H1 (cell line): ENCODE results near the gene NPY4R. TPM values are rescaled to one million over a fixed set of nuclear protein-coding genes. Genes with fewer than 3 reads are reported as not detected.

Experiments used
- CTCF ChIA-PET: fragments of 300-600 bp; sonication (Branson Sonifier 250); formaldehyde crosslinking; loops from one replicate; lab custom pipeline; 2021; ENCODE audit not compliant: partially characterized antibody; lab: Charles Lee
- POLR2A ChIA-PET: fragments of 300-600 bp; sonication (Branson Sonifier 250); formaldehyde crosslinking; loops from one replicate; lab custom pipeline; 2021; ENCODE audit warnings: inconsistent platforms; ENCODE audit not compliant: partially characterized antibody; lab: Charles Lee
- DNase-seq, 2 experiments: peaks; one replicate each; pipeline versions ENCODE4 v3.0.0 to v3.0.0-alpha.2; 2010 to 2022; ENCODE audit warnings: low spot score in 2 of 2, low read depth in 1 of 2, mixed read lengths in 1 of 2
- FAIRE-seq: peaks from 2 replicates; lab custom pipeline; 2011; peaks lifted over from hg19 to GRCh38; lab: Jason Lieb, UNC
- H2AFZ ChIP-seq: 2 replicates; pipeline ENCODE4 v1.8.1; 2012; ENCODE audit warnings: low read length, inconsistent platforms
- H2AK5ac ChIP-seq: 2 replicates; pipeline ENCODE4 v1.6.1; 2013; ENCODE audit warnings: low read depth, low read length
- H2BK120ac ChIP-seq: replicated peaks from 2 replicates; pipeline ENCODE3; 2013; ENCODE audit warnings: low read depth, low read length, inconsistent platforms
- H2BK12ac ChIP-seq: 2 replicates; pipeline ENCODE4 v1.6.1; 2013; ENCODE audit warnings: low read depth, low read length
- H2BK15ac ChIP-seq: 2 replicates; pipeline ENCODE4 v1.6.1; 2013; ENCODE audit warnings: low read length
- H2BK20ac ChIP-seq: 2 replicates; pipeline ENCODE4 v1.6.1; 2013; ENCODE audit warnings: low read length
- H2BK5ac ChIP-seq: 2 replicates; pipeline ENCODE4 v1.6.1; 2013; ENCODE audit warnings: low read depth, low read length
- H3K14ac ChIP-seq: 2 replicates; pipeline ENCODE4 v1.6.1; 2013; ENCODE audit warnings: inconsistent platforms; ENCODE audit not compliant: insufficient read length
- H3K18ac ChIP-seq: 2 replicates; pipeline ENCODE4 v1.6.1; 2013; ENCODE audit warnings: low read length; ENCODE audit errors: extremely low read depth
- H3K23ac ChIP-seq: 2 replicates; pipeline ENCODE4 v1.6.1; 2013; ENCODE audit warnings: inconsistent platforms; ENCODE audit not compliant: insufficient read length
- H3K23me2 ChIP-seq: 2 replicates; pipeline ENCODE4 v1.6.1; 2013; ENCODE audit warnings: low read depth, low read length
- H3K27ac ChIP-seq: 2 replicates; pipeline ENCODE4 v1.6.1; 2011; ENCODE audit warnings: low read depth, low read length, inconsistent platforms
- H3K27me3 ChIP-seq, 4 experiments: replicated peaks in 1 of 4; 1 replicate in 1 of 4; 2 replicates in 3 of 4; pipeline versions ENCODE4 v1.6.1 to v1.8.1; 2011 to 2013; ENCODE audit warnings: low read length in 3 of 4, mild to moderate bottlenecking in 3 of 4, inconsistent platforms in 2 of 4, mixed read lengths in 2 of 4, moderate library complexity in 1 of 4; ENCODE audit not compliant: control insufficient read depth in 3 of 4, insufficient read depth in 3 of 4; ENCODE audit errors: extremely low read depth in 1 of 4
- H3K36me3 ChIP-seq, 4 experiments: 2 replicates each; pipeline versions ENCODE4 v1.6.1 to v1.8.1; 2011 to 2013; ENCODE audit warnings: mild to moderate bottlenecking in 4 of 4, low read length in 3 of 4, moderate library complexity in 2 of 4, control low read depth in 1 of 4, inconsistent platforms in 1 of 4; ENCODE audit not compliant: insufficient read depth in 4 of 4, control insufficient read depth in 2 of 4
- H3K4ac ChIP-seq: replicated peaks from 2 replicates; pipeline ENCODE3; 2013; ENCODE audit warnings: low read length, low read depth, mixed read lengths, inconsistent platforms; ENCODE audit not compliant: insufficient read length
- H3K4me1 ChIP-seq, 4 experiments: replicated peaks in 1 of 4; 1 replicate in 1 of 4; 2 replicates in 3 of 4; pipeline versions ENCODE4 v1.6.1 to v1.8.1; 2011 to 2013; ENCODE audit warnings: low read length in 3 of 4, inconsistent platforms in 2 of 4, mixed read lengths in 1 of 4; ENCODE audit not compliant: insufficient read depth in 4 of 4, control insufficient read depth in 3 of 4
- H3K4me2 ChIP-seq, 2 experiments: 2 replicates each; pipeline versions ENCODE4 v1.6.1 to v1.8.1; 2011 to 2013; ENCODE audit warnings: low read depth in 2 of 2, low read length in 2 of 2, control low read depth in 1 of 2, inconsistent platforms in 1 of 2, mild to moderate bottlenecking in 1 of 2; ENCODE audit not compliant: insufficient read depth in 1 of 2
- H3K4me3 ChIP-seq, 4 experiments: fragments of 200-600, 300-600 bp in 1 of 4; sonication (generic), shearing (Covaris generic), sonication (Bioruptor Twin) in 1 of 4; 2 replicates each; pipeline versions ENCODE4 v1.5.1 to v1.8.1; 2011 to 2016; ENCODE audit warnings: low read length in 4 of 4, low read depth in 3 of 4, control low read depth in 2 of 4, inconsistent platforms in 2 of 4, mild to moderate bottlenecking in 2 of 4, mixed read lengths in 1 of 4, moderate library complexity in 1 of 4; ENCODE audit not compliant: insufficient read depth in 2 of 4; ENCODE audit errors: extremely low read depth in 1 of 4
- H3K56ac ChIP-seq: replicated peaks from 2 replicates; pipeline ENCODE3; 2013; ENCODE audit warnings: low read depth, mild to moderate bottlenecking, mixed read lengths, low read length, inconsistent platforms; ENCODE audit not compliant: insufficient read length
- H3K79me1 ChIP-seq: 2 replicates; pipeline ENCODE4 v1.6.1; 2013; ENCODE audit warnings: low read depth, low read length, control low read depth
- H3K79me2 ChIP-seq, 2 experiments: 2 replicates each; pipeline versions ENCODE4 v1.6.1 to v1.8.1; 2012 to 2013; ENCODE audit warnings: low read length in 2 of 2, mild to moderate bottlenecking in 2 of 2, inconsistent platforms in 1 of 2; ENCODE audit not compliant: insufficient read depth in 2 of 2, control insufficient read depth in 1 of 2
- H3K9ac ChIP-seq, 4 experiments: replicated peaks in 1 of 4; 1 replicate in 1 of 4; 2 replicates in 3 of 4; pipeline versions ENCODE4 v1.6.1 to v1.8.1; 2011 to 2013; ENCODE audit warnings: low read depth in 3 of 4, low read length in 3 of 4, control low read depth in 2 of 4, mild to moderate bottlenecking in 2 of 4, moderate library complexity in 2 of 4, inconsistent platforms in 1 of 4; ENCODE audit errors: extremely low read depth in 1 of 4
- H3K9me3 ChIP-seq, 2 experiments: 2 replicates each; pipeline versions ENCODE4 v1.6.1 to v1.8.1; 2012 to 2013; ENCODE audit warnings: mild to moderate bottlenecking in 2 of 2, moderate library complexity in 2 of 2, control low read depth in 1 of 2, inconsistent platforms in 1 of 2, low read depth in 1 of 2, low read length in 1 of 2, mixed read lengths in 1 of 2; ENCODE audit not compliant: insufficient read depth in 2 of 2
- H4K20me1 ChIP-seq, 2 experiments: replicated peaks in 1 of 2; 2 replicates each; pipeline versions ENCODE3 to v1.8.1; 2011 to 2013; ENCODE audit warnings: inconsistent platforms in 2 of 2, low read length in 2 of 2, mild to moderate bottlenecking in 1 of 2; ENCODE audit not compliant: insufficient read depth in 2 of 2, control insufficient read depth in 1 of 2
- H4K5ac ChIP-seq: 2 replicates; pipeline ENCODE4 v1.6.1; 2013; ENCODE audit warnings: low read length, low read depth, mixed read lengths, inconsistent platforms; ENCODE audit not compliant: insufficient read length
- H4K8ac ChIP-seq: 2 replicates; pipeline ENCODE4 v1.8.0; 2013; ENCODE audit warnings: mild to moderate bottlenecking, moderate library complexity, low read length, inconsistent platforms; ENCODE audit not compliant: insufficient read depth; ENCODE audit errors: extremely low read depth
- H4K91ac ChIP-seq: replicated peaks from 2 replicates; pipeline ENCODE3; 2013; ENCODE audit warnings: low read length, mixed read lengths, inconsistent platforms; ENCODE audit not compliant: insufficient read length
- ASH2L ChIP-seq: fragments of 200-600, 300-600 bp; sonication (generic); IDR thresholded peaks from one replicate; pipeline ENCODE4 v1.7.1; 2017; ENCODE audit warnings: low read length
- NRF1 ChIP-seq: IDR thresholded peaks from 2 replicates; pipeline ENCODE4 v1.6.1; 2011; ENCODE audit warnings: mild to moderate bottlenecking, low read depth, low read length, improper control_type of control experiment
- TCF12 ChIP-seq: IDR thresholded peaks from 2 replicates; pipeline ENCODE4 v1.6.1; 2011; ENCODE audit warnings: low read depth, mild to moderate bottlenecking, low read length
- polyA plus RNA-seq, 7 experiments: library from polyadenylated mRNA; depleted of rRNA in 3 of 7; stranded (reverse) in 5 of 7; unstranded in 2 of 7; fragments of >200 nt in 5 of 7; fragments of 200-250 nt in 2 of 7; gene quantifications; 1 replicate in 5 of 7; 2 replicates in 1 of 7; 4 replicates in 1 of 7; pipeline versions ENCODE4 v1.2.1 to v1.2.3, GENCODE V29; 2011 to 2013; ENCODE audit warnings: missing spikeins in 2 of 7, mixed read lengths in 2 of 7
- total RNA-seq: library from RNA; stranded (reverse); fragmentation: NEBNext Ultra II Directional; extraction: Animal tissue kit (Norgen Biotek cat#: 25700); gene quantifications from 2 replicates; pipeline ENCODE4 v1.2.1, GENCODE V29; 2021
- TF ChIP-seq, protein P1 (sequence below): IDR thresholded peaks from 2 replicates; pipeline ENCODE4 v1.6.1; 2012; ENCODE audit warnings: inconsistent platforms

NPY4R gene
- total and polyA plus RNA-seq, 2 of the 8 experiments (the other 6 are each of a cell fraction or from before 2014, with no cell fraction given) = 0.15 TPM; not detected in 1

DNA sequence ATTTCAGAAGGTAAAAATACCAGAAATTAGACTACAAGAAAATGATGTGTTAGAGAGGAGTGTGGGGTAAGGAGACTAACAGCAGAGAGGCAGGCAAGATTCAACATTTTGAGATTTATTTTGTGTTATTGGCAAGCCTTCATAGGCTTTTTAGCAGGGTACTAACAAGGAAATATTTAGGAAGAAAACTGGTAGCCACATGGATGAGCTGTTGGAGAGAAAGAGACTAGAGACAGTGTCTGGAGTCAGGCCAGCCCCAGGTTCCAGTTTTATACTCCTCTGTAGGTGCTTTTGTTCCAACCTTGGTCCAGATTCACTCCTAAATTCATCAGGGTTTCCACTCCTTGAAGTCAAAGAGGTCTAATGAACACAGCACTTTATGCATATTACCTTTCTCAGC, 49.6 kb upstream of the NPY4R start:
- Histone ChIP-seq H4K91ac (no peak overlapping the region), H4K8ac (no peak overlapping the region), H2AFZ (no peak overlapping the region), H2BK12ac (no peak overlapping the region), H2BK120ac (no peak overlapping the region), H4K5ac (no peak overlapping the region), H3K4ac (no peak overlapping the region), H2BK15ac (no peak overlapping the region), H3K79me2 (no peaks in the 10 kb centered on the region), H3K27ac (no peak overlapping the region), H3K18ac (no peak overlapping the region), H3K56ac (no peak overlapping the region), H4K20me1 (no peaks in the 10 kb centered on the region), H3K23ac (no peak overlapping the region), H3K36me3 (no peaks in the 10 kb centered on the region), H3K27me3 (no peaks in the 10 kb centered on the region), H2BK20ac (no peak overlapping the region), H3K79me1 (peaks cover 2% of the 10 kb centered on the region), H3K4me2 (no peak overlapping the region), H3K4me1 (no peaks in the 10 kb centered on the region), H2BK5ac (no peak overlapping the region), H3K14ac (no peak overlapping the region), H3K4me3 (no peak overlapping the region), H3K9me3 (no peaks in the 10 kb centered on the region), H3K9ac (no peak overlapping the region), H3K23me2 (no peaks in the 10 kb centered on the region), H2AK5ac (no peak overlapping the region)
- no peak for FAIRE-seq
- TF ChIP-seq ASH2L (no peak), TCF12 (no peak), NRF1 (no peak)
- TF ChIP-seq, protein P1, sequence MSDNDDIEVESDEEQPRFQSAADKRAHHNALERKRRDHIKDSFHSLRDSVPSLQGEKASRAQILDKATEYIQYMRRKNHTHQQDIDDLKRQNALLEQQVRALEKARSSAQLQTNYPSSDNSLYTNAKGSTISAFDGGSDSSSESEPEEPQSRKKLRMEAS = no peak
- POLR2A ChIA-PET = no interaction called here
- no peak for DNase-seq
- CTCF ChIA-PET = interaction anchor here (1.0 to 4.4 kb wide), 6 partner anchors 8 to 533 kb away, joined by 3 to 29 read pairs (median 4); no protein-coding TSS in a partner anchor
